Ovary (tissue), 9 donors: ENCODE measurements around the gene ARHGAP8. TPM values are rescaled to one million over a fixed set of nuclear protein-coding genes. Genes with fewer than 3 reads are reported as not detected.

Experiments used
- DNase-seq, 5 donors: peaks; one replicate each; pipeline ENCODE4 v3.0.0-alpha.2; 2019 to 2020
- H3K27ac ChIP-seq, 2 donors: fragments of 200-600 bp; one replicate each; pipeline versions ENCODE4 v1.5.1 to v1.8.0; 2019 to 2022
- H3K27me3 ChIP-seq: fragments of 200-600 bp; one replicate; pipeline ENCODE4 v1.8.0; 2022
- H3K36me3 ChIP-seq: fragments of 200-600 bp; sonication (generic); one replicate; pipeline ENCODE4 v1.5.1; 2019
- H3K4me1 ChIP-seq: one replicate; pipeline ENCODE4 v1.8.1; 2013; ENCODE audit warnings: mild to moderate bottlenecking, moderate library complexity; ENCODE audit not compliant: insufficient read depth
- H3K4me3 ChIP-seq: fragments of 200-600 bp; sonication (generic); one replicate; pipeline ENCODE4 v1.5.1; 2017
- H3K9me3 ChIP-seq, 2 donors: fragments of 200-600 bp in 1 of 2; sonication (generic) in 1 of 2; one replicate each; pipeline versions ENCODE4 v1.5.1 to v1.8.1; 2013 to 2019; ENCODE audit warnings: mild to moderate bottlenecking in 1 of 2, moderate library complexity in 1 of 2
- CTCF ChIP-seq, 3 donors: fragments of 450-650 bp in 2 of 3; fragments of 200-600 bp in 1 of 3; IDR thresholded peaks; one replicate each; pipeline versions ENCODE4 v1.5.1 to v1.8.0; 2016 to 2022; ENCODE audit warnings: antibody characterized with exemption in 3 of 3, mild to moderate bottlenecking in 1 of 3
- EP300 ChIP-seq: sonication (generic); formaldehyde crosslinking; IDR thresholded peaks from one replicate; pipeline ENCODE4 v1.6.1; 2017; ENCODE audit warnings: antibody characterized with exemption
- POLR2A ChIP-seq: fragments of 450-650 bp; IDR thresholded peaks from one replicate; pipeline ENCODE4 v1.6.1; 2017; ENCODE audit warnings: antibody characterized with exemption, mild to moderate bottlenecking, moderate library complexity
- WGBS, 3 donors: extraction: QIAGEN DNeasy Blood & Tissue Kit in 1 of 3; methylation state at CpG; one replicate each; pipeline versions ENCODE4 v1.1.5 to v1.1.7; 2013 to 2017; 5-methylcytosine and 5-hydroxymethylcytosine counted together
- intact Hi-C, 4 donors: fragments of 100-400 bp; cut with DNase I; formaldehyde crosslinking; loops; one replicate each; pipeline versions ENCODE4 v1.11.0 to v1.15.1; 2022 to 2023
- polyA plus RNA-seq, 2 donors: library from polyadenylated mRNA; stranded (reverse); fragments of 200-250 nt in 1 of 2; fragments of 350-450 nt in 1 of 2; fragmentation: Illumina TruSeq in 1 of 2; extraction: RNeasy Lipid Tissue Mini Kit (QIAGEN cat#74804) in 1 of 2; gene quantifications; one replicate each; pipeline ENCODE4 v1.2.3, GENCODE V29; 2013 to 2014
- total RNA-seq, 7 donors: library from RNA; depleted of rRNA in 2 of 7; stranded (reverse); fragments of >200 nt in 2 of 7; fragmentation: NEBNext Ultra II Directional in 3 of 7; extraction: Animal tissue kit (Norgen Biotek cat#: 25700) in 3 of 7; gene quantifications; one replicate each; pipeline versions ENCODE4 v1.1.0 to v1.2.4, GENCODE V29; 2016 to 2023
- donor health status: DM: no; HTN: no; CAD: no; lungs with moderate emphysema.
- donor health status: DM: no; HTN: no; CAD: no.
- donor health status: Bipolar disorder and iron deficiency.
- donor health status: DM: yes; HTN: yes; CAD: no.
- donor health status: DM: no; HTN: no; CAD: no.
- donor health status: DM: yes; HTN: yes; CAD: no.

The ARHGAP8 gene
- total and polyA plus RNA-seq, 9 donors: 0.45 to 23.8 (median 2.1) TPM

GRCh38 chr22:44706488-44706887 lies 45.9 kb upstream of the ARHGAP8 start:
- no peak overlapping the region for H3K27ac ChIP-seq
- H3K4me1 ChIP-seq: peaks cover 6% of the 10 kb centered on the region
- intact Hi-C loops: no loop called here
- H3K36me3 ChIP-seq: no peaks in the 10 kb centered on the region
- 73 to 84% (median 81%) methylated on average over 7 to 8 of the region's 8 CpGs for WGBS, 3 donors
- TF ChIP-seq CTCF (IDR thresholded peaks at IDR 0.05) (no peak), EP300 (no peak), POLR2A (no peak)
- no peaks in the 10 kb centered on the region for H3K27me3 ChIP-seq
- no peaks in the 10 kb centered on the region for H3K9me3 ChIP-seq
- DNase-seq: no peak
- H3K4me3 ChIP-seq: no peak overlapping the region

GRCh38 chr22:44707178-44707577 lies 45.2 kb upstream of the ARHGAP8 start:
- Histone ChIP-seq H3K9me3 (no peaks in the 10 kb centered on the region), H3K36me3 (no peaks in the 10 kb centered on the region), H3K4me3 (no peak overlapping the region), H3K4me1 (peaks cover 3% of the 10 kb centered on the region), H3K27ac (no peak overlapping the region), H3K27me3 (no peaks in the 10 kb centered on the region)
- 89 to 91% (median 90%) methylated on average over 9 to 10 of the region's 10 CpGs for WGBS, 3 donors
- no peak for DNase-seq
- intact Hi-C loops: no loop called here
- TF ChIP-seq CTCF (IDR thresholded peaks at IDR 0.05) (no peak), POLR2A (no peak), EP300 (no peak)

DNA sequence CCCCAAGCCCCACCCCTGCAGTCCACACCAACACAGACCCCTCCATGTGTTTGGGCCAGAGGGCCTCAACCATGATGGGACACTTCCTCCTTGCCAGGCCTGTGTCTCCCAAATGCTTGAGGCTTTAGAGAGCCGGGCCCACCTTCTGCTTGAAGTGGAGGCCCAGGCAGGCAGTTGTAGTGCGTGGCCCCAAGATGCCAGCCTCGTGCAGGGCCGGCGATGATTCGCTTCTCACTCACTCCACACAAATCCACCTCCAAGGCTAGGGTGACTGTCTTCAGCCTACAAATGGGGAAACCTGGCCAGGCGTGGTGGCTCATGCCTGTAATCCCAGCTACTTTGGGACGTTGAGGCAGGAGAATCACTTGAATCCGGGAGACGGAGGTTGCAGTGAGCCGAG lies 44.6 kb upstream of the ARHGAP8 start:
- WGBS, 3 donors: 91 to 95% (median 94%) methylated on average over 11 of the region's 11 CpGs

GRCh38 chr22:44709881-44710392 lies 42.4 kb upstream of the ARHGAP8 start:
- Histone ChIP-seq H3K27ac (no peak overlapping the region), H3K4me1 (peaks cover 1% of the 10 kb centered on the region), H3K27me3 (no peaks in the 10 kb centered on the region), H3K36me3 (no peaks in the 10 kb centered on the region), H3K9me3 (no peaks in the 10 kb centered on the region), H3K4me3 (no peak overlapping the region)
- WGBS, 3 donors: 76 to 82% (median 79%) methylated on average over 12 of the region's 12 CpGs
- no peak for TF ChIP-seq CTCF (IDR thresholded peaks at IDR 0.05)
- TF ChIP-seq POLR2A: no peak
- TF ChIP-seq EP300: no peak
- intact Hi-C loops: no loop called here
- no peak for DNase-seq

More for the DNA sequence above, 44.6 kb upstream of the ARHGAP8 start:
- Histone ChIP-seq H3K27me3 (no peaks in the 10 kb centered on the region), H3K9me3 (no peaks in the 10 kb centered on the region), H3K27ac (no peak overlapping the region), H3K36me3 (no peaks in the 10 kb centered on the region), H3K4me1 (peaks cover 5% of the 10 kb centered on the region), H3K4me3 (no peak overlapping the region)
- no peak for DNase-seq
- TF ChIP-seq EP300 (no peak), POLR2A (no peak), CTCF (IDR thresholded peaks at IDR 0.05) (no peak)
- intact Hi-C loops: no loop called here
